Measurements from ENCODE around the gene NCR3LG1. TPM values are rescaled to one million over a fixed set of nuclear protein-coding genes. Genes with fewer than 3 reads are reported as not detected.

Gene NCR3LG1, protein sequence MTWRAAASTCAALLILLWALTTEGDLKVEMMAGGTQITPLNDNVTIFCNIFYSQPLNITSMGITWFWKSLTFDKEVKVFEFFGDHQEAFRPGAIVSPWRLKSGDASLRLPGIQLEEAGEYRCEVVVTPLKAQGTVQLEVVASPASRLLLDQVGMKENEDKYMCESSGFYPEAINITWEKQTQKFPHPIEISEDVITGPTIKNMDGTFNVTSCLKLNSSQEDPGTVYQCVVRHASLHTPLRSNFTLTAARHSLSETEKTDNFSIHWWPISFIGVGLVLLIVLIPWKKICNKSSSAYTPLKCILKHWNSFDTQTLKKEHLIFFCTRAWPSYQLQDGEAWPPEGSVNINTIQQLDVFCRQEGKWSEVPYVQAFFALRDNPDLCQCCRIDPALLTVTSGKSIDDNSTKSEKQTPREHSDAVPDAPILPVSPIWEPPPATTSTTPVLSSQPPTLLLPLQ
- 1 to 10 TPM; 2.0 to 3.6 TPM for total RNA-seq

- TF ChIP-seq CTCF (IDR thresholded peaks at IDR 0.05) = no peak
- Histone ChIP-seq H3K27ac (peak within 1 kb of the TSS; percentile 85 to 87), H3K27me3 (no peaks in the 10 kb centered on the region), H3K9me3 (no peaks in the 10 kb centered on the region), H3K36me3 (no peaks in the 10 kb centered on the region), H3K4me3 (peak within 1 kb of the TSS; percentile 62 to 73), H3K4me1 (peaks cover 0 to 25% of the 10 kb centered on the region in 2 donors)
- DNase-seq (ENCODE audit: low spot score) = peak; percentile 79
These were observed at the start of gene NCR3LG1 for GRCh38 chr11:17351510-17352176. Gene NCR3LG1 (plus strand): TSS chr11:17351800. CDS start chr11:17351970, 170 bp downstream.

DNA sequence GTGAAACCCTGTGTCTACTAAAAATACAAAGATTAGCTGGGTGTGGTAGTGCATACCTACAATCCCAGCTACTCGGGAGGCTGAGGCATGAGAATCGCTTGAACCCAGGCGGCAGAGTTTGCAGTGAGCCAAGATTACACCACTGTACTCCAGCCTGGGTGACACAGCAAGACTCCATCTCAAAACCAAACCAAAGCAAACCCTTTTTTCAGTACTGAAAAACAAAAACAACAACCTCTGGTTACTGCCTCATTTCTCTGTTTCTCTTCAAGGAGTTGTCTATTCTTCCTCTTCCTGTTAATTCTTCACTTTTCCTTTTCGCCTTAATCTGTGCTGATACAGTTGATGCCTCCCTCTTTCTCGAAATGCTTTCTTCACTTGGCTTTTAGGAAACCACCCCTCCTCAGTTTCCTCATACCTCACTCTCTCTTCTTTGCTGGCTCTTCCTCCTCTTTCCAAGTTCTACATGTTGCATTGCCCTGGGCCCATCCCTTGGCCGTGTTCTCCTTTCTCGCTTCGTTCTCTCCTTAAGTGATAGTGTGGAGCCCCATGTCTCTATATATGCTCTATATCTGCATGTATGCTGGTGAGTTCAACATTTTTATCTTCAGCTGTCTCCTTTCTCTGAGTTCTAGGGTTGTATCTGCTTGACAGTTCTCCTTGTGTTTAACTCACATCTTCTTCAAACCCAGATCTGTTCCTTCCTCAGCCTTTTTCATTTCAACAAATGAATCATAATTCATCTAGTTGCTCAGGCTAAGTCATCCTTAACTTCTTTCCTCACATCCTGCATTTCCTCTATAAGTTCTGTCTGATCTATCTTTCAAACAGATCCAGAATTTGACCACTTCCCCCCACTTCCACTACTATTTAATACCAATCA, 38.0 kb upstream of the NCR3LG1 start:
- TF ChIP-seq CTCF (IDR thresholded peaks at IDR 0.05) = no peak
- peaks cover 41% of the 10 kb centered on the region for H3K36me3 ChIP-seq

DNA sequence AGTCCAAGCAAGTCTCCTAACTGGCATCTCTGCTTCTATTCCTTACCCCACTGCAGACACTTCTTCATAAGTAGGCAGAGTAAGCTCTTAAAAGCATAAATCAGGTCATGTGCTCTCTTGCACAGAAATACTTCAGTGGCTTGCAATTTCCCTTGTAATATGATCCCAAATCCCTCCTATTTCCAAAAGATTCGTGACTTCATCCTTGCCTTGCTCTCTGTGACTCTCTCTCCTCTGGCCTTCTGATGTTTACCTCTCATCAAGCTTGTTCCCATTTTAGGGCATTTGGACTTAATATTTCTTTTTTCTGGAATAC, 37.4 kb upstream of the NCR3LG1 start:
- Histone ChIP-seq H3K9me3 (no peaks in the 10 kb centered on the region), H3K27ac (no peak overlapping the region), H3K4me3 (no peak overlapping the region), H3K27me3 (no peaks in the 10 kb centered on the region), H3K4me1 (no peaks in the 10 kb centered on the region), H3K36me3 (peaks cover 41% of the 10 kb centered on the region)
- DNase-seq (ENCODE audit: low spot score) = no peak
- no peak for TF ChIP-seq CTCF (IDR thresholded peaks at IDR 0.05)

More for the DNA sequence above, 38.0 kb upstream of the NCR3LG1 start:
- H3K4me3 ChIP-seq = no peak overlapping the region
- H3K27ac ChIP-seq = no peak overlapping the region
- H3K4me1 ChIP-seq = no peaks in the 10 kb centered on the region
- no peaks in the 10 kb centered on the region for H3K27me3 ChIP-seq
- no peaks in the 10 kb centered on the region for H3K9me3 ChIP-seq
- no peak for DNase-seq (ENCODE audit: low spot score)

GRCh38 chr11:17314904-17315426, 36.6 kb upstream of the NCR3LG1 start:
- Histone ChIP-seq H3K4me1 (no peaks in the 10 kb centered on the region), H3K36me3 (peaks cover 36% of the 10 kb centered on the region), H3K9me3 (no peaks in the 10 kb centered on the region), H3K27ac (no peak overlapping the region), H3K27me3 (no peaks in the 10 kb centered on the region), H3K4me3 (no peak overlapping the region)
- no peak for TF ChIP-seq CTCF (IDR thresholded peaks at IDR 0.05)
- no peak for DNase-seq (ENCODE audit: low spot score)

DNA sequence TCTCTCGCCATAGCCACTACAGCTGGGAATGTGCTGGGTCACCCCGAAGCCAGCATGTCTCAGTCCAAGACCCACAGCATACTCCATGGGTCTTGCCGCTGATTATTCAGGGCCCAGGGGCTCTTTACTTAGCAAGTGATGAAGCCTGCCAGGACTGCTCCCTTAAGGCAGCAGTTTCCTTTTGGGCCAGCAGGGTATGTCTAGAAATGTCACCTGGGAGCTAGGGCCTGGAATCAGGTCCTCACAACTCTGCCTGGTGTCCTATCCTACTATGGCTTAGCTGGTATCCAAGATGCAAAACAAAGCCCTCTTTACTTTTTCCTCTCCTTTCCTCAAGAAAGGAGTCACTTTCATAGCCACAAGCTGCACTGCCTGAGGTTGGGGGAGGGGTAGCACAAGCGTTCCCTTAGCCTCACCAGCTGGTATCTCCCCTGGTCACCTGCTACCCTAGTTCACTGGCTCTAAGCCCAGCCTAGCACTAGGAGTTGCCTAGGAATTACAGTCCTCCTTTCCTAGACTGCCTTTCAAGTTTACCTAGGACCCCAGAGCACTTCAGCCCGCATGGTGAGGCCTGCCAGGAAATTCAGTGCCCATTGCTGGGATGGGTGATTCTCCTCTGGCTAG, 22.6 kb upstream of the NCR3LG1 start:
- peaks cover 14% of the 10 kb centered on the region for H3K36me3 ChIP-seq
- no peak for DNase-seq (ENCODE audit: low spot score)
- H3K4me1 ChIP-seq = peaks cover 0 to 3% of the 10 kb centered on the region in 2 donors
- no peaks in the 10 kb centered on the region for H3K27me3 ChIP-seq
- H3K4me3 ChIP-seq = no peak overlapping the region
- no peaks in the 10 kb centered on the region for H3K9me3 ChIP-seq
- no peak overlapping the region for H3K27ac ChIP-seq
- no peak for TF ChIP-seq CTCF (IDR thresholded peaks at IDR 0.05)
